Calu3 (cell line): ENCODE measurements around the gene S1PR5. TPM values are rescaled to one million over a fixed set of nuclear protein-coding genes. Genes with fewer than 3 reads are reported as not detected.

Experiments used
- BruUV-seq: library from RNA; stranded (reverse); fragments of 400-500 nt; replicated peaks from 2 replicates; lab custom pipeline; 2021; lab: Mats Ljungman, UMichigan
- CTCF ChIA-PET: fragments of 300-600 bp; sonication (Branson Sonifier 250); formaldehyde crosslinking; loops from one replicate; lab custom pipeline; 2022; ENCODE audit warnings: antibody characterized with exemption; lab: Charles Lee
- DNase-seq: peaks from one replicate; pipeline ENCODE4 v3.0.0; 2022
- H3K27ac Mint-ChIP-seq: one replicate; pipeline ENCODE4 v1.8.0; 2022; ENCODE audit warnings: mixed read lengths; ENCODE audit not compliant: unreplicated experiment
- H3K27me3 Mint-ChIP-seq: one replicate; pipeline ENCODE4 v1.8.0; 2022; ENCODE audit warnings: mixed read lengths; ENCODE audit not compliant: unreplicated experiment
- H3K36me3 Mint-ChIP-seq: one replicate; pipeline ENCODE4 v1.8.0; 2022; ENCODE audit warnings: mild to moderate bottlenecking, moderate library complexity, mixed read lengths; ENCODE audit not compliant: insufficient read depth, unreplicated experiment
- H3K4me1 Mint-ChIP-seq: one replicate; pipeline ENCODE4 v1.8.0; 2022; ENCODE audit warnings: mild to moderate bottlenecking, low read depth, mixed read lengths; ENCODE audit not compliant: unreplicated experiment
- H3K4me3 Mint-ChIP-seq: one replicate; pipeline ENCODE4 v1.8.0; 2022; ENCODE audit warnings: mild to moderate bottlenecking, low read depth, moderate library complexity, mixed read lengths; ENCODE audit not compliant: unreplicated experiment
- H3K9me3 Mint-ChIP-seq: one replicate; pipeline ENCODE4 v1.8.0; 2022; ENCODE audit warnings: low read depth, mixed read lengths; ENCODE audit not compliant: unreplicated experiment
- intact Hi-C: fragments of 100-400 bp; cut with micrococcal nuclease; formaldehyde crosslinking; loops from one replicate; pipeline ENCODE4 v1.10.0; 2022; ENCODE audit not compliant: unreplicated experiment
- total RNA-seq: library from RNA; stranded (reverse); gene quantifications from 2 replicates; pipeline ENCODE4 v1.2.3, GENCODE V29; 2022
- TF ChIP-seq, protein P1 (sequence below): fragments of 200-600 bp; IDR thresholded peaks from one replicate; pipeline ENCODE4 v1.8.0; 2022; ENCODE audit warnings: antibody characterized with exemption; ENCODE audit not compliant: unreplicated experiment

Gene S1PR5
- total RNA-seq, 1 experiment from 2014 or later: not detected

DNA sequence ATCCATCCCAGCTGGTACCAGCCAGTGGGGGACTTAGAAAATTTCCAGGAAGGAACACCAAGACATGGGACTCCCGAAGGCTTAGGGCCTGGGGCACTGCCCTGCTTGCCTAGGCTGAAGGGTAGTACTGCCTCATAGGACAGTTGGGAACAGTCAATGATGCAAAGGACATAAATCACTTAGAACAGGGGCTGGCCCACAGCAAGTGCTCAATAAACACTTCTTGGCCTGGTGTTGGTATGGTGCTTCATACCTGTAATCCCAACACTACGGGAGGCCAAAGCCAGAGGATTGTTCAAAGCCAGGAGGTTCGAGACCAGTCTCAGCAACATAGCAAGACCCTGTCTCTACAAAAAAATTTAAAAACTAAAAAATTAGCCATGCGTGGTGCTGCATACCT is 19.9 kb downstream of the S1PR5 start:
- Mint-ChIP-seq H3K9me3 (no peaks in the 10 kb centered on the region), H3K27me3 (no peaks in the 10 kb centered on the region), H3K36me3 (peaks cover 23% of the 10 kb centered on the region), H3K27ac (no peak overlapping the region), H3K4me1 (peaks cover 13% of the 10 kb centered on the region), H3K4me3 (no peak overlapping the region)
- intact Hi-C loops: no loop called here
- BruUV-seq: no TSS peak
- CTCF ChIA-PET: no interaction called here
- no peak for DNase-seq
- TF ChIP-seq, protein P1, sequence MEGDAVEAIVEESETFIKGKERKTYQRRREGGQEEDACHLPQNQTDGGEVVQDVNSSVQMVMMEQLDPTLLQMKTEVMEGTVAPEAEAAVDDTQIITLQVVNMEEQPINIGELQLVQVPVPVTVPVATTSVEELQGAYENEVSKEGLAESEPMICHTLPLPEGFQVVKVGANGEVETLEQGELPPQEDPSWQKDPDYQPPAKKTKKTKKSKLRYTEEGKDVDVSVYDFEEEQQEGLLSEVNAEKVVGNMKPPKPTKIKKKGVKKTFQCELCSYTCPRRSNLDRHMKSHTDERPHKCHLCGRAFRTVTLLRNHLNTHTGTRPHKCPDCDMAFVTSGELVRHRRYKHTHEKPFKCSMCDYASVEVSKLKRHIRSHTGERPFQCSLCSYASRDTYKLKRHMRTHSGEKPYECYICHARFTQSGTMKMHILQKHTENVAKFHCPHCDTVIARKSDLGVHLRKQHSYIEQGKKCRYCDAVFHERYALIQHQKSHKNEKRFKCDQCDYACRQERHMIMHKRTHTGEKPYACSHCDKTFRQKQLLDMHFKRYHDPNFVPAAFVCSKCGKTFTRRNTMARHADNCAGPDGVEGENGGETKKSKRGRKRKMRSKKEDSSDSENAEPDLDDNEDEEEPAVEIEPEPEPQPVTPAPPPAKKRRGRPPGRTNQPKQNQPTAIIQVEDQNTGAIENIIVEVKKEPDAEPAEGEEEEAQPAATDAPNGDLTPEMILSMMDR: no peak

DNA sequence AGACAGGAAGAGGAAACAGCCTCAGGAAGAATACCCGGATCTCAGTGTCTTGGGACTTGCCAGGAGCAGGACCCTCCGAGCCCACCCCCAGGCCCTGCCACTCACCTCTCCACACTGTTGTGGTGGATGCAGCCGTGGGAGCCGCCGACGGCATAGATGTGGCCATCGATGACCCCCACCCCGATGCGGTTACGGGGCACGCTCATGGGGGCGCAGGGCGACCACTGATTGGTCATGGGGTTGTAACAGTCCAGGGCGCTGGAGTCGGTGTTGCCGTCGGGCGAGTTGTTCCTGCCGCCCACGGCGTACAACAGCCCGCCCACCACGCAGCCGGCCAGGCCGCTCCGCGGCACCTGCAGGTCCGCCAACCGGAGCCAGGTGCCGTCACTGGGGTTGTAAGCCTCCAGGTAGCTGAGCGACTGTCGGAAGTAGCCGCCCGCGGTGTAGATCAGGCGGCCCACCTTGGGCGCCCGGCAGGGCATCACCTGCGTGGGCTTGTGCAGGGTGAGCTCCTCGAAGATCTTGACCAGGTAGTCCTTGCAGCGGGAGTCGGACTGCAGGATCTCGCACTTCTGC is 25.7 kb downstream of the S1PR5 start:
- intact Hi-C loops: no loop called here
- Mint-ChIP-seq H3K4me3 (no peak overlapping the region), H3K27ac (no peak overlapping the region), H3K4me1 (no peaks in the 10 kb centered on the region), H3K36me3 (peaks cover 33% of the 10 kb centered on the region), H3K9me3 (no peaks in the 10 kb centered on the region), H3K27me3 (no peaks in the 10 kb centered on the region)
- TF ChIP-seq, protein P1: no peak
- CTCF ChIA-PET: no interaction called here
- BruUV-seq: no TSS peak
- DNase-seq: no peak

DNA sequence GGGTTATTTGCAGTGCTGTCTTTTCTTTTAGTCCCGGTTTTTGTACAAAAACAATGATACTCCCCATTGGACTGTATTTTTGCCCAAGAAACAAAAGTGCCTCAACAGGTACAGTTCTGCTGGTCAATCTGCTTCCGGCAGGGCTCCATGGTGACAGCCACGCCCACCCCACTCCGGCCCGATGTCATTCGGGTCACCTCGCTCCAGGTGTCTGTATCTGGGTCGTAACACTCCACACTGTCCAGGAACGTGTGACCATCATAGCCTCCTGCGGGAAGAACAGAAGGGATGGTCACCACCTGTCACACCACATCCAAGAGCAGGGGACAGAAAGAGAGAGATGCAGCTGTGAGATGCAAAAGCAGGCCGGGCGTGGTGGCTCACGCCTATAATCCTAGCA is 30.7 kb downstream of the S1PR5 start:
- DNase-seq: no peak
- Mint-ChIP-seq H3K9me3 (no peaks in the 10 kb centered on the region), H3K4me3 (no peak overlapping the region), H3K27ac (no peak overlapping the region), H3K36me3 (peaks cover 26% of the 10 kb centered on the region), H3K27me3 (no peaks in the 10 kb centered on the region), H3K4me1 (no peaks in the 10 kb centered on the region)
- TF ChIP-seq, protein P1: no peak
- CTCF ChIA-PET: interaction anchor here (0.6 kb wide), 1 partner anchor 9 kb away, joined by 4 read pairs; no protein-coding TSS in a partner anchor
- intact Hi-C loops: no loop called here
- no TSS peak for BruUV-seq

DNA sequence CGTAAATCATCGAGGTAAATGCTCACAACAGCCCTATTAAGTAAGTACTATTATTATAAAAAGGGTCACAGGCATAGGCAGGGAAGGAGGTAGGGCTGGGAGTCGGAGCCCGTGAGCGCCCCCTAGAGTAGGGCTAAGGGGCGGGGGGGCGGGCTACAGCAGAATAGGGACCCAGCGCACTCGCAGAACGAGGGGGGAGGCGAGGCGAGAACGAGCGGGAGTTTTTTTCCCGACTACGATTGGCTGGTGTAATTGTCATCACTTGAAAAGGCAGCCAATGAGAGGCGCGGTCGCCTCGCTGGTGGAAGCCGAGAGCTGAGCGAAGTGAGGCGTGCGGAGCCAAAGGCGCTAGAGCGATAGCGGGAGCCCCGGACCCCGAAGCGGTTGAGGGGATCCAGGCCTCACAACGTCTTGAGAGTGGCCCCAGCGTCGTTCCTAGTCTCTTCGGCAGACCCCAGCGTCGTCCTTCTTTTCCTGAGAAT is 38.3 kb downstream of the S1PR5 start:
- H3K4me3 Mint-ChIP-seq: peak overlapping the region; percentile 82
- H3K27ac Mint-ChIP-seq: no peak overlapping the region
- H3K27me3 Mint-ChIP-seq: no peaks in the 10 kb centered on the region
- TF ChIP-seq, protein P1: peak; percentile 48
- intact Hi-C loops: loop anchor here (2.0 kb wide), 1 partner anchor 74 kb away; no protein-coding TSS in a partner anchor
- no peaks in the 10 kb centered on the region for H3K9me3 Mint-ChIP-seq
- no TSS peak for BruUV-seq
- peaks cover 13% of the 10 kb centered on the region for H3K36me3 Mint-ChIP-seq
- peak; percentile 86 for DNase-seq
- CTCF ChIA-PET: interaction anchor here (0.6 to 1.2 kb wide), 4 partner anchors 11 to 74 kb away, joined by 3 read pairs; no protein-coding TSS in a partner anchor
- H3K4me1 Mint-ChIP-seq: peaks cover 7% of the 10 kb centered on the region
